GM12801 (cell line): ENCODE measurements around the gene CLCNKB.

Experiments
- TF ChIP-seq, protein P1 (sequence below): IDR thresholded peaks from one replicate; pipeline ENCODE4 v1.5.1; 2011; ENCODE audit warnings: control low read depth; ENCODE audit not compliant: insufficient read length; ENCODE audit errors: extremely low read depth

Gene CLCNKB

GRCh38 chr1:16051039-16051438 lies 7.5 kb downstream of the CLCNKB start:
- TF ChIP-seq, protein P1, sequence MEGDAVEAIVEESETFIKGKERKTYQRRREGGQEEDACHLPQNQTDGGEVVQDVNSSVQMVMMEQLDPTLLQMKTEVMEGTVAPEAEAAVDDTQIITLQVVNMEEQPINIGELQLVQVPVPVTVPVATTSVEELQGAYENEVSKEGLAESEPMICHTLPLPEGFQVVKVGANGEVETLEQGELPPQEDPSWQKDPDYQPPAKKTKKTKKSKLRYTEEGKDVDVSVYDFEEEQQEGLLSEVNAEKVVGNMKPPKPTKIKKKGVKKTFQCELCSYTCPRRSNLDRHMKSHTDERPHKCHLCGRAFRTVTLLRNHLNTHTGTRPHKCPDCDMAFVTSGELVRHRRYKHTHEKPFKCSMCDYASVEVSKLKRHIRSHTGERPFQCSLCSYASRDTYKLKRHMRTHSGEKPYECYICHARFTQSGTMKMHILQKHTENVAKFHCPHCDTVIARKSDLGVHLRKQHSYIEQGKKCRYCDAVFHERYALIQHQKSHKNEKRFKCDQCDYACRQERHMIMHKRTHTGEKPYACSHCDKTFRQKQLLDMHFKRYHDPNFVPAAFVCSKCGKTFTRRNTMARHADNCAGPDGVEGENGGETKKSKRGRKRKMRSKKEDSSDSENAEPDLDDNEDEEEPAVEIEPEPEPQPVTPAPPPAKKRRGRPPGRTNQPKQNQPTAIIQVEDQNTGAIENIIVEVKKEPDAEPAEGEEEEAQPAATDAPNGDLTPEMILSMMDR: no peak

- TF ChIP-seq, protein P1: no peak
Measured at GRCh38 chr1:16053781-16054502, 10.4 kb downstream of the CLCNKB start.

GRCh38 chr1:16054598-16055540 lies 11.3 kb downstream of the CLCNKB start:
- TF ChIP-seq, protein P1: no peak

GRCh38 chr1:16055613-16056520 lies 12.3 kb downstream of the CLCNKB start:
- TF ChIP-seq, protein P1: no peak

DNA sequence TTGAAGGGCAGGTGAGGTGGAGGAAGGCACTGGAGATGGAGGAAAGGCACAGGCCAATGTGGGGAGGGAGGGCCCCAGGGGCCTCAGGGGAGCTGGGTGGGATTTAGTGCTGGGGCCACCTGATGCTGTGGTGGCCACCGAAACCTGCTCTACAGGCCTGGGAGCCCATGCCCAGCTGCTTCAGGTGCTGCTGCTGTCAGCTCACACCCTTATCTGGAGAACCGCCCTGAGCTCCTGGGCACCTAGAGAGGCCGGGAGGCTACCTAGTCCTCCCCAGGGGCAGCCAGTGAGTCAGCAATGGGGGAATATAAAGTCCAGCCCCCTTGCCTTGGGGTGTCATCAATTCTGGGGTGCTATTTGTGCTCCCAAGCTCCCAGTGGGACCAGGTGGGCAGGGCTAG lies 17.7 kb downstream of the CLCNKB start:
- TF ChIP-seq, protein P1: no peak

DNA sequence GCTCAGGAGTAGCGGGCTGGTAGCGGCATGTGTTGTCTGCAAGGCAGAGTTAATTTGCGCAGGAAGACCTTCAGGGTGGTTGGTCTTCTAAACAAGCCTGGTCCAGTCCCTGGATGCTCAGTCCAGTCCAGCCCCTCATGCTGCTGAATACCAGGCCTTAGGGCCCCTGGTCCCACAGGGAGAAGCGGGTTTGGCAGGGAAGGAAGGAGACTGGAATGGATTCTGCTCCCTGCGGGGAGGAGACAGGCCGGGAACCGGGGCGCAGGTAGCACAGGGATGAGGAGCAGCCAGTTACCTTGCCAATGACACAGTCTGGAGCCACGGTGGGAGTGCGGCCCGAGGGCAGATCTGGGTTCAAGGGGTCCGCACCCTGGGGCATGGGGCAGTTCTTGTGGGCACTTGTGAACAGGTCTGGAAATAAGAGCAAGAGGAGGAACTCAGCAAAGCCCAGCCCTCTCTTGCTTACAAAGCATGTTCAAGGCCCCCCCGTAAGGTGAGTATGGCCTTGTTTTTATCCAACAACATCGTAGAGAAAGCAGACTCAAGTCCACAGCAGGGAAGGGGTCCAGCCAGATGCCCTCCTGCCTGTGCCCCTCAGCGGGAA lies 19.7 kb downstream of the CLCNKB start:
- TF ChIP-seq, protein P1: no peak

DNA sequence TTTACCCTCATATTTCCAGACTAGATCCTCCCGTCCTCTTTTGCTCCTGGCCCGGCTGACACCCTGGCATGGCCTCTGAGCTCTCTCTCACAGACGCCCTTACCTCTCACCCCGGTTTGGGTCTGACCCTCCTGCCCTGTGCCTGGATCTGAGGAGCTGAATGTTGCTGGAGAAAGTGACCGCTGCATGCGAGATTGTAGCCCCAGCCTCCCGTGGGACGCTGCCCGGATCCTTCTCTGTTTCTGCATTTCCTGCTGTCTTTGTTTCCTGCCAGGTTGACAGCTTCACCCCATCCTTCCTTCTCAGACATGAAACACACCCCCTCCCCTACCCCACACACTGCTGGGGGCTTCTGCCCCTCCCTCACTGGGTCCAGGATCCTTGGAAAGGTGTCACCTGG lies 20.3 kb downstream of the CLCNKB start:
- TF ChIP-seq, protein P1: no peak
